IPS-18a (cell line): Measurements from ENCODE around the gene RGL3.

Source experiments
- H3K27ac ChIP-seq: one replicate; pipeline ENCODE4 v1.5.1; 2013; ENCODE audit warnings: low read length
- H3K27me3 ChIP-seq: one replicate; pipeline ENCODE4 v1.6.1; 2013; ENCODE audit warnings: mild to moderate bottlenecking, low read length; ENCODE audit not compliant: control insufficient read depth, insufficient read depth
- H3K36me3 ChIP-seq: one replicate; pipeline ENCODE4 v1.6.1; 2013; ENCODE audit warnings: low read depth, low read length; ENCODE audit not compliant: control insufficient read depth
- H3K4me1 ChIP-seq: one replicate; pipeline ENCODE4 v1.6.1; 2013; ENCODE audit warnings: low read depth, low read length; ENCODE audit not compliant: control insufficient read depth
- H3K4me3 ChIP-seq: one replicate; pipeline ENCODE4 v1.5.1; 2013; ENCODE audit warnings: low read length
- H3K9ac ChIP-seq: one replicate; pipeline ENCODE4 v1.6.1; 2013; ENCODE audit warnings: mild to moderate bottlenecking, low read length, moderate library complexity
- H3K9me3 ChIP-seq: one replicate; pipeline ENCODE4 v1.6.1; 2013; ENCODE audit warnings: low read depth, low read length; ENCODE audit not compliant: control insufficient read depth

RGL3 gene

DNA sequence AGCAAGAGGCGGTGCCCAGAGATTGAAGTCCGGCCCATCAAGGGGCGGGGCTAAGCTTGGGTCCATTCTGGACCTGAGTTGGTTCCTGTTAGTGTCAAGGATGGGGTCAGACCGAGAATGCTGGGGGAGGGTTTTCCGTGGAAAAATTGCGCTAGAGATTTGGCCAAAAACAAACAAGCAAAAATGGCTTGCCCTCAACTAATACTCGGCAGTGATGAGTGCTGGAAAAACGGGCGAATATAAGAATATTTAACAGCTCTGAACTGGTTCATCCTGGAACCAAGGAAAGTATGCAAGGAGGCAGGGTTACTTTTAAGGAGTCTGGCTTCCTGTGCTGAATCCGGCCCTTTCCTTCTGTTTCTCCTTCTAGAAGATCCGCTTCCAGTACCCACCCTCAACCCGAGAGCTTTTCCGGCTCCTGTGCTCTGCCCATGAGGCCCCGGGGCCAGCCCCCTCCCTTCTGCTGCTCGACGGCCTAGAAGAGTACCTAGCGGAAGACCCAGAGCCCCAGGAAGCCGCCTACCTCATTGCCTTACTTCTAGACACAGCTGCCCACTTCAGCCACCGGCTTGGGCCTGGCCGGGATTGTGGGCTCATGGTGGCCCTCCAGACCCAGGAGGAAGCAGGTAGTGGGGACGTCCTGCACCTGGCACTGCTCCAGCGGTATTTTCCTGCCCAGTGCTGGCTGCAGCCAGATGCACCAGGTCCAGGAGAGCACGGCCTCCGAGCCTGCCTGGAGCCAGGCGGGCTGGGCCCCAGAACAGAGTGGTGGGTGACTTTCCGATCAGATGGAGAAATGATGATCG lies 43.8 kb downstream of the RGL3 start:
- H3K4me3 ChIP-seq, result peak overlapping the region; percentile 95
- H3K27ac ChIP-seq, result no peak overlapping the region
- no peaks in the 10 kb centered on the region for H3K27me3 ChIP-seq
- peak overlapping the region; percentile 45 for H3K9ac ChIP-seq
- H3K36me3 ChIP-seq, result no peaks in the 10 kb centered on the region
- H3K9me3 ChIP-seq, result no peaks in the 10 kb centered on the region
- H3K4me1 ChIP-seq, result peaks cover 7% of the 10 kb centered on the region

DNA sequence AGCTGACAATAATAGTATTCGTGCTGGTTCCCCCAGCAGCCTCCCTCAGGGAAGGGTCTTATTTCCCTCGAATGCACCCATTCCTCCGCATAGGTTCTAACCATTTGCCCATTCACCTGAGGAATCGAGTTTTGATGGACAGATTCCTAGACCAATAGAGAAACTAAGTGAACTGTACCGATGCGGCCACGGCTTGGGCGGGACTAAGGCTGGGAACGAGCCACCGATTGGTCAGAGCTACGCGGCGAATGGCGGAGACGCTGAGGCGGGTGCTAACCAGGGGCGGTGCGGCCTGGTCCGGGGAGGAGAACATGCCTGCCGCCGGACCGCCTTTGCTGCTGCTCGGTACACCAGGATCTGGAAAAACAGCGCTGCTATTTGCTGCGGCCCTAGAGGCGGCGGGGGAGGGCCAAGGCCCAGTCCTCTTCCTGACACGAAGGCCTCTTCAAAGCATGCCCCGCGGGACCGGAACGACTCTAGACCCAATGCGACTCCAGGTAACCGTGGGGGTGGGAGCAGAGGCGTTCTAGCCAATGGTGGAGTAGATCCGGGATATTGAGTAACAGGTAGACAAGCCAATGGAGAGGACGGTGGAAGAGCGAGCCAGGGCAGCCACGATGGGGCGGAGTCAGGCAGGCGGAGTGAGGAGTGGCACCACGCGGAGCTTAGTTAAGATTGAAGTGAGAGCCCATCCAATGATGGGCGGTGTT lies 44.5 kb downstream of the RGL3 start, which contains the start of gene SWSAP1:
TSS of gene SWSAP1 (plus strand) at position 234 of the 710 bp plus-strand sequence. CDS start at position 249, 15 bp downstream.
- Histone ChIP-seq H3K4me3 (peak within 1 kb of the TSS; percentile 95), H3K4me1 (peaks cover 4% of the 10 kb centered on the region), H3K36me3 (no peaks in the 10 kb centered on the region), H3K9ac (peak within 1 kb of the TSS; percentile 92), H3K9me3 (no peaks in the 10 kb centered on the region), H3K27ac (peak within 1 kb of the TSS; percentile 92), H3K27me3 (no peaks in the 10 kb centered on the region)

DNA sequence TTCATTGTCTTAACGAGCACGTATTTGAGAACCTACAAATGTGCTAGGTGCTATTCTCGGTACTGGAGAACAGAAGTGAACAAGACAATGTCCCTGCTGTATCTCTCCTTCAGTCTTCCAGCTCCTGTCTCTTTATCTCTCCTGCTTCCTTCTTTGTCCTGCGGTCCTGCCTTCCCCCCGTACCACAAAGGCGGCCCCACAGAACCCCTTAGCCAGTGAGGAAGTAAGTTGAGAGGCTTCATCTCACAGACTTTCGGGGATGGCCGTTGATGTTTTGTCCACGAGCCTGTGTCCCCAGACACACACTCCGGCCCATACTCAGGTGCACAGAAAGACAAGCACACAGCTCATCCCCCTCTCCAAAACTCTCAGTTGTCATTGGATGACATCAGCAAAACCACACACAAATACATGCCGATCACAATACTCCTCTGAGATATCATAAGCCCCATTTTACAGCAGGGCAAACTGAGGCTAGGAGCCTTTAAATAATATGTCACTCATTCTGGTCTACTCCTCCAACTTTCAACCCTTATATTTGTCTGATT lies 45.2 kb downstream of the RGL3 start:
- H3K9me3 ChIP-seq, result no peaks in the 10 kb centered on the region
- H3K36me3 ChIP-seq, result no peaks in the 10 kb centered on the region
- peaks cover 4% of the 10 kb centered on the region for H3K4me1 ChIP-seq
- no peak overlapping the region for H3K9ac ChIP-seq
- no peak overlapping the region for H3K27ac ChIP-seq
- H3K4me3 ChIP-seq, result peak overlapping the region; percentile 95
- no peaks in the 10 kb centered on the region for H3K27me3 ChIP-seq

DNA sequence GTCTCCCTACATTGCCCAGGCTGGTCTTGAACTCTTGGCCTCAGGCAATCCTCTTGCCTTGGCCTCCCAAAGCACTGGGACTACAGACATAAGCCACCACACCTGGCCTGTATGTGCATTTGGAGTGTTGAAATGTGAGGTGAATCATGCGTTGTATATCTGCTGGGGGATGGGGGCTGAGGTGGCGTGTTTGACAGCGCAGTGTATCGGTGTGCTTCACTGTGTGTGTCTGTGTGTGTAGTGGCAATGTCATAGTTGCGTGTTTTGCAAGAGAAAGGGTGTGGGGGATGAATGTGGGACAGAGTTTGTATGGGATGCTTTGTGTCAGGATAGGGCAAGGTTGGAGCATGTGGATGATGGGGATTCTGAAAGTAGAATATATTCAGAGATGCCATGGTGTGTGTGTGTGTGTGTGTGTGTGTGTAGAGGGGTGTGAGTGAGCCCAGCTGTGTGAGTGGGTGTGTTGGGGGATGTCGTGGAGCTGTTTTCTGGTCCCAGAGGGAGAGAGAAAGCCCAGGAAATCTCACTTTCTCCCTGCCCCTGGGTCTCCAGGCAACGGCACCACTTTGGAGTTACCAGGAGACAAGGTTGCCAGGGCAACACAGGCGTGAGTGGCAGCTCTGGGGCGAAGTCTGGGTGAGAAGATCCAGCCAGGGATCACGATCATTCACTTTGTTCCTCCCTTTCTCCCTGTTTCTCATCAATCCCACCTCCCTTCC lies 45.8 kb downstream of the RGL3 start:
- Histone ChIP-seq H3K9me3 (no peaks in the 10 kb centered on the region), H3K36me3 (no peaks in the 10 kb centered on the region), H3K27ac (no peak overlapping the region), H3K4me1 (peaks cover 4% of the 10 kb centered on the region), H3K27me3 (no peaks in the 10 kb centered on the region), H3K4me3 (no peak overlapping the region), H3K9ac (no peak overlapping the region)

DNA sequence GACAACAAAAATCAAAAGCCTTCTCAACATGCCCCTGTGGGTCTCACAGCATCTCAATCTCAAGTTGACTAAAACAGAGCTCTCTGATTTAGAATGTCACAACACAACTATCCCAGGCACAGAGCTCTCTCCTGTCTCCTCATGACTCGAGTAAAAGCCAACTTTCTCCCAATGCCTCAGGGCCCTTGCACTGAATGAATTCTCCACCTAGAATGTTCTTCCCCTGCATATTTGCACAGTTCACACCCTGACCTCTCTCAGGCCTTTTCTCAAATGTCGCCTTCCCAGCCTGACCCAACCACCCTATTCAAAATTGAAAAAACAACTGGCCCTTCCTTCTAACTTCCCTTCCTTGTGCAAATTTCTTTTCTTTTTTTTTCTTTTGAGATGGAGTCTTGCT lies 48.4 kb downstream of the RGL3 start:
- H3K9me3 ChIP-seq, result no peaks in the 10 kb centered on the region

DNA sequence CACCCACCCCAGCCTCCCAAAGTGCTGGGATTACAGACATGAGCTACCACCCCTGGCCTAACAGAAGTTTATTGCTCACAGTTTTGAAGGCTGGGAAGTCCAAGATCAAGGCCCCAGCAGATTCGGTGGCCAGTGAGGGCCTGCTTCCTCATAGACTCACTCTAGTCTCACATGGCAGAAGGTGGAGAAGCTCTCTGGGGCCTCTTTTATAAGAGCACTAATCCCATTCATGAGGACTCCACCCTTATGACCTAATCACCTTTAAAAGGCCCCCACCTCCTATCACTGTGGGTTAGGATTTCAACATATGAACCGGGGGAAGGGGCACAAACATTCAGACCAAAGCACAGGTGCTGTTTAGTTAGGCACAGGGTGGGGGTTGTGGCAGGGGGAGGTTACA lies 51.6 kb downstream of the RGL3 start:
- no peaks in the 10 kb centered on the region for H3K27me3 ChIP-seq
- no peaks in the 10 kb centered on the region for H3K4me1 ChIP-seq
- no peaks in the 10 kb centered on the region for H3K9me3 ChIP-seq
- no peak overlapping the region for H3K4me3 ChIP-seq
- H3K36me3 ChIP-seq, result no peaks in the 10 kb centered on the region
- H3K27ac ChIP-seq, result no peak overlapping the region
- no peak overlapping the region for H3K9ac ChIP-seq

More for the DNA sequence above, 48.4 kb downstream of the RGL3 start:
- H3K9ac ChIP-seq, result no peak overlapping the region
- H3K27me3 ChIP-seq, result no peaks in the 10 kb centered on the region
- no peaks in the 10 kb centered on the region for H3K36me3 ChIP-seq
- peaks cover 4% of the 10 kb centered on the region for H3K4me1 ChIP-seq
- H3K27ac ChIP-seq, result no peak overlapping the region
- H3K4me3 ChIP-seq, result no peak overlapping the region

DNA sequence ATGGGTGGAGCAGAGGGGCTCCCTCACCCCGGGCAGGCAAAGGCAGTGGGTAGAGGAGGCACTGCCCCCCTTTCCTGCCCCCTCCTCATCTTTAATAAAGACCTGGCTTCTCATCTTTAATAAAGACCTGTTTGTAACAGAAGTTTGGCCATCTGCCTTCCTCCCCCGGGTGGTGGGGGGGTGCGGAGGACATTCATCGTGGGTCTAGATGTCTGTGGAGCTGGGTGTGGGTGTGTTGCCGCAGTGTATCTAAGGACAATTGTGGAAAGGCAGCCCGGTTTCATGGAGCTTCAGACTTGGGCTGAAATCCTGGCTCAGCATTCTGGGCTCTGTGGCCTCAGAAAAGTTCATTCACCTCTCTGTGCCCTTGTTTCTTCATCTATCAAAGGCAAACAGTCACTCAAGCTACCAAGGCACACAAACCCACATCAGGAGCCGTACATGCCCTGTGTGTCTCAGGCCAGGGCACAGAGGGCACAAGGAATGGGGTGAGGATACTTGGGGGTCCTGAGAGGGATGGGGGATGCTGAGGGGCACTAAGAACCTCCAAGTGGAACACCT lies 53.5 kb downstream of the RGL3 start:
- Histone ChIP-seq H3K27ac (no peak overlapping the region), H3K4me1 (no peaks in the 10 kb centered on the region), H3K27me3 (peaks cover 4% of the 10 kb centered on the region), H3K9me3 (no peaks in the 10 kb centered on the region), H3K9ac (no peak overlapping the region), H3K4me3 (no peak overlapping the region), H3K36me3 (no peaks in the 10 kb centered on the region)

DNA sequence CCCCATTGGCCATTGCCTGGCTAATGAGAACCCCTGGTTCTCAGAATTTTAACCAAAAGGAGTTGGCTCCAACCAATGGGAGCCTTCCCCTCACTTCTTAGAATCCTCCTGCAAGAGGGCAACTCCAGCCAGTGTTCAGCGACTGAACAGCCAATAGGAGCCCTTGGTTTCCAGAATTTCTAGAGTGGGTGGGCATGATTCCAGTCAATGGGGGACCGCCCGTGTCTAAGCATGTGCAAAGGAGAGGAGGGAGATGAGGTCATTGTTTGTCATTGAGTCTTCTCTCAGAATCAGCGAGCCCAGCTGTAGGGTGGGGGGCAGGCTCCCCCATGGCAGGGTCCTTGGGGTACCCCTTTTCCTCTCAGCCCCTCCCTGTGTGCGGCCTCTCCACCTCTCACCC lies 54.2 kb downstream of the RGL3 start:
- H3K27me3 ChIP-seq, result peaks cover 6% of the 10 kb centered on the region
- no peak overlapping the region for H3K9ac ChIP-seq
- H3K27ac ChIP-seq, result no peak overlapping the region
- no peaks in the 10 kb centered on the region for H3K9me3 ChIP-seq
- H3K4me1 ChIP-seq, result no peaks in the 10 kb centered on the region
- no peaks in the 10 kb centered on the region for H3K36me3 ChIP-seq
- no peak overlapping the region for H3K4me3 ChIP-seq

DNA sequence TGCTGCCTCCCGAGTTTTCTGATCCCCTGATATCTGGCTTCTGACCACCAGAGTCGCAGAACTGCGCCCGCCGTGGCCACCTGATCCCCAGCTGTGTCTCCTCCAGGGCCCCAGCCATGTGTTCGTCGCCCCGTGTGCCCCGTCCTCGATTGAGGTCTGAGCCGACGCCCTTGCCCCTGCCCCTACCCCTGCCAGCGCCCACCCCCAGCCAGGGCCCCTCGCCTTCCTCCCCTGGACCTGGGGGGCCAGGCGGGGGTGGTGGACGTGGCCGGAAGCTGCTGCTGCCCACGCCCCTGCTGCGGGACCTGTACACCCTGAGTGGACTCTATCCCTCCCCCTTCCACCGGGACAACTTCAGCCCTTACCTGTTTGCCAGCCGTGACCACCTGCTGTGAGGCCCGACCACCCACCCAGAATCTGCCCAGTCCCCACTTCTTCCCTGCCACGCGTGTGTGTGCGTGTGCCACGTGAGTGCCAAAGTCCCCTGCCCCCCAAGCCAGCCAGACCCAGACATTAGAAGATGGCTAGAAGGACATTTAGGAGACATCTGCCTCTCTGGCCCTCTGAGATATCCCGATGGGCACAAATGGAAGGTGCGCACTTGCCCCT lies 54.7 kb downstream of the RGL3 start:
- Histone ChIP-seq H3K9me3 (no peaks in the 10 kb centered on the region), H3K27me3 (peaks cover 6% of the 10 kb centered on the region), H3K9ac (no peak overlapping the region), H3K4me1 (no peaks in the 10 kb centered on the region), H3K27ac (no peak overlapping the region), H3K36me3 (no peaks in the 10 kb centered on the region), H3K4me3 (no peak overlapping the region)

DNA sequence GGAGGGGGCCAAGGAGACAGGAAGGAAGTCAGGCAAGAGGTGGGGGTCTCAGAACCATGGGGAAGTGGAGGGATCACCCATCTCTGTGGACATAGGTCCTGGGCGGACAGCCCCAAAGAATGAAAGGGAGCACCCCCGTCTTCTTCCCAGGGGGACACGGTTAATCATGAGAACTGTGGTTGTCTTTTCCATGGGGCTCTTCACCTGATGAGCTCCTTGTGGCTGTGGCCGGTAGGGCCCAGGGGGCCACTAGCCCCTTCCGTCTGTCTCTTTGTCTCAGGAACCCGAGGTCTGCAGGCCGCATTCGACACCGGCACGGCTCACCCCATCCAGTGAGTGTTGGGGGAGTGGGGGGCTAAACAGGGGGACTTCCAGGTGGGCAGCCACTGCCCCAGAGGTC lies 55.2 kb downstream of the RGL3 start:
- Histone ChIP-seq H3K4me1 (no peaks in the 10 kb centered on the region), H3K27ac (no peak overlapping the region), H3K9ac (no peak overlapping the region), H3K4me3 (no peak overlapping the region), H3K27me3 (peaks cover 6% of the 10 kb centered on the region), H3K36me3 (no peaks in the 10 kb centered on the region), H3K9me3 (no peaks in the 10 kb centered on the region)
